Inflammatory macrophage treated with lipopolysaccharide for 4 hours (primary cell): ENCODE measurements around the gene RALGAPB.

Experiments
- DNase-seq: peaks from one replicate; pipeline ENCODE4 v3.0.0-alpha.2; 2020

RALGAPB gene

GRCh38 chr20:38551056-38551626 lies 78.5 kb downstream of the RALGAPB start:
- DNase-seq: no peak

GRCh38 chr20:38554986-38555385 lies 82.3 kb downstream of the RALGAPB start:
- DNase-seq: no peak

GRCh38 chr20:38555395-38555794 lies 82.8 kb downstream of the RALGAPB start:
- no peak for DNase-seq

GRCh38 chr20:38557174-38557573 lies 84.5 kb downstream of the RALGAPB start:
- no peak for DNase-seq

- DNase-seq: no peak
Measured at GRCh38 chr20:38558596-38559360, 86.1 kb downstream of the RALGAPB start.

GRCh38 chr20:38559764-38560163 lies 87.1 kb downstream of the RALGAPB start:
- no peak for DNase-seq

GRCh38 chr20:38563802-38564431 lies 91.3 kb downstream of the RALGAPB start:
- DNase-seq: no peak

GRCh38 chr20:38564680-38565079 lies 92.0 kb downstream of the RALGAPB start:
- DNase-seq: no peak

GRCh38 chr20:38566036-38566598 lies 93.5 kb downstream of the RALGAPB start:
- DNase-seq: no peak

GRCh38 chr20:38569747-38570525 lies 97.3 kb downstream of the RALGAPB start:
- DNase-seq: peak; percentile 77

- DNase-seq: peak; percentile 32
Measured at GRCh38 chr20:38573413-38573812, 100.8 kb downstream of the RALGAPB start.

- DNase-seq: no peak
Measured at GRCh38 chr20:38579219-38579910, 106.7 kb downstream of the RALGAPB start.

GRCh38 chr20:38579921-38580320 lies 107.3 kb downstream of the RALGAPB start:
- no peak for DNase-seq

- no peak for DNase-seq
Measured at GRCh38 chr20:38581013-38581412, 108.4 kb downstream of the RALGAPB start, which contains the start of gene ADIG. Gene ADIG, plus strand, starts transcription at chr20:38581197. Its CDS starts 54 bp downstream, at chr20:38581251.

GRCh38 chr20:38581830-38582358 lies 109.3 kb downstream of the RALGAPB start:
- no peak for DNase-seq

GRCh38 chr20:38583306-38583705 lies 110.7 kb downstream of the RALGAPB start:
- no peak for DNase-seq

- no peak for DNase-seq
Measured at GRCh38 chr20:38584099-38584763, 111.6 kb downstream of the RALGAPB start.

GRCh38 chr20:38585404-38586180 lies 112.9 kb downstream of the RALGAPB start:
- DNase-seq: no peak

- DNase-seq: no peak
Measured at GRCh38 chr20:38586181-38586525, 113.5 kb downstream of the RALGAPB start.

- no peak for DNase-seq
Measured at GRCh38 chr20:38588303-38588702, 115.7 kb downstream of the RALGAPB start.

- no peak for DNase-seq
Measured at GRCh38 chr20:38589351-38589750, 116.7 kb downstream of the RALGAPB start.
